Subcutaneous abdominal adipose tissue (tissue), 5 donors: ENCODE results near the gene NASP.

Experiments used
- H3K27ac ChIP-seq: one replicate; pipeline ENCODE4 v1.7.0; 2013; ENCODE audit warnings: low read depth, mild to moderate bottlenecking, inconsistent platforms, low read length, moderate library complexity
- H3K27me3 ChIP-seq, 5 donors: one replicate each; pipeline ENCODE4 v1.7.0; 2013; ENCODE audit warnings: low read length in 5 of 5, inconsistent platforms in 1 of 5; ENCODE audit not compliant: control insufficient read depth in 5 of 5, insufficient read depth in 4 of 5
- H3K36me3 ChIP-seq, 5 donors: one replicate each; pipeline ENCODE4 v1.7.0; 2013; ENCODE audit warnings: low read length in 5 of 5; ENCODE audit not compliant: control insufficient read depth in 5 of 5, insufficient read depth in 5 of 5
- H3K4me1 ChIP-seq, 5 donors: one replicate each; pipeline ENCODE4 v1.7.0; 2013; ENCODE audit warnings: low read length in 5 of 5, mild to moderate bottlenecking in 3 of 5, moderate library complexity in 1 of 5; ENCODE audit not compliant: control insufficient read depth in 5 of 5, insufficient read depth in 5 of 5
- H3K4me3 ChIP-seq, 5 donors: one replicate each; pipeline ENCODE4 v1.7.0; 2013; ENCODE audit warnings: low read length in 5 of 5, low read depth in 1 of 5
- H3K9ac ChIP-seq, 5 donors: one replicate each; pipeline ENCODE4 v1.7.0; 2013; ENCODE audit warnings: low read length in 5 of 5, mild to moderate bottlenecking in 4 of 5, moderate library complexity in 3 of 5
- H3K9me3 ChIP-seq, 5 donors: one replicate each; pipeline ENCODE4 v1.7.0; 2013; ENCODE audit warnings: low read length in 5 of 5; ENCODE audit not compliant: control insufficient read depth in 5 of 5
- donor health status: healthy.
- donor health status: healthy.
- donor health status: healthy.
- donor health status: healthy.
- donor health status: healthy.

NASP gene

GRCh38 chr1:45617618-45618017 is 33.8 kb downstream of the NASP start:
- H3K36me3 ChIP-seq = peaks cover 24 to 75% (median 60%) of the 10 kb centered on the region in 5 donors
- H3K9me3 ChIP-seq = no peaks in the 10 kb centered on the region
- peaks cover 5 to 39% (median 21%) of the 10 kb centered on the region in 5 donors for H3K4me1 ChIP-seq
- H3K4me3 ChIP-seq = no peak overlapping the region
- no peaks in the 10 kb centered on the region for H3K27me3 ChIP-seq
- H3K9ac ChIP-seq = no peak overlapping the region
- H3K27ac ChIP-seq = no peak overlapping the region

- Histone ChIP-seq H3K9ac (no peak overlapping the region), H3K36me3 (peaks cover 17 to 70% (median 48%) of the 10 kb centered on the region in 5 donors), H3K27me3 (no peaks in the 10 kb centered on the region), H3K4me1 (peaks cover 5 to 52% (median 34%) of the 10 kb centered on the region in 5 donors), H3K4me3 (no peak overlapping the region), H3K9me3 (no peaks in the 10 kb centered on the region), H3K27ac (peak overlapping the region; percentile 24)
Measured at GRCh38 chr1:45619149-45619921, 35.5 kb downstream of the NASP start.

GRCh38 chr1:45620588-45621500 is 37.0 kb downstream of the NASP start:
- H3K9me3 ChIP-seq = no peaks in the 10 kb centered on the region
- no peak overlapping the region for H3K4me3 ChIP-seq
- peak overlapping the region; percentile 46 for H3K27ac ChIP-seq
- H3K9ac ChIP-seq = no peak overlapping the region
- no peaks in the 10 kb centered on the region for H3K27me3 ChIP-seq
- peaks cover 9 to 62% (median 36%) of the 10 kb centered on the region in 5 donors for H3K36me3 ChIP-seq
- H3K4me1 ChIP-seq = peaks cover 5 to 52% (median 34%) of the 10 kb centered on the region in 5 donors

- peaks cover 5 to 59% (median 32%) of the 10 kb centered on the region in 5 donors for H3K36me3 ChIP-seq
- no peaks in the 10 kb centered on the region for H3K9me3 ChIP-seq
- H3K27me3 ChIP-seq = no peaks in the 10 kb centered on the region
- peaks cover 5 to 52% (median 34%) of the 10 kb centered on the region in 5 donors for H3K4me1 ChIP-seq
- no peak overlapping the region for H3K9ac ChIP-seq
- H3K4me3 ChIP-seq = peak overlapping the region in 1 of 5 donors; percentile 14
- H3K27ac ChIP-seq = peak overlapping the region; percentile 46
Measured at GRCh38 chr1:45621501-45621836, 37.6 kb downstream of the NASP start.

- H3K9me3 ChIP-seq = no peaks in the 10 kb centered on the region
- peak overlapping the region in 3 of 5 donors; percentile 43 to 60 (median 55) for H3K9ac ChIP-seq
- H3K27ac ChIP-seq = peak overlapping the region; percentile 46
- H3K36me3 ChIP-seq = peaks cover 3 to 55% (median 30%) of the 10 kb centered on the region in 5 donors
- peaks cover 5 to 52% (median 34%) of the 10 kb centered on the region in 5 donors for H3K4me1 ChIP-seq
- H3K27me3 ChIP-seq = no peaks in the 10 kb centered on the region
- peak overlapping the region; percentile 41 to 61 (median 57) for H3K4me3 ChIP-seq
Measured at GRCh38 chr1:45621895-45622523, 38.2 kb downstream of the NASP start.

- no peaks in the 10 kb centered on the region for H3K27me3 ChIP-seq
- peaks cover 5 to 52% (median 34%) of the 10 kb centered on the region in 5 donors for H3K4me1 ChIP-seq
- H3K27ac ChIP-seq = no peak overlapping the region
- peak overlapping the region in 4 of 5 donors; percentile 43 to 60 (median 55) for H3K9ac ChIP-seq
- peaks cover under 1 to 51% (median 25%) of the 10 kb centered on the region in 5 donors for H3K36me3 ChIP-seq
- H3K4me3 ChIP-seq = peak overlapping the region in 4 of 5 donors; percentile 41 to 61 (median 59)
- no peaks in the 10 kb centered on the region for H3K9me3 ChIP-seq
Measured at GRCh38 chr1:45622524-45623394, 38.9 kb downstream of the NASP start.

GRCh38 chr1:45623972-45624371 is 40.1 kb downstream of the NASP start, which contains the start of gene CCDC17:
Gene CCDC17 (minus strand): TSS chr1:45624054. CDS start chr1:45623909, 145 bp downstream.
- H3K9ac ChIP-seq = peak within 1 kb of the TSS in 3 of 5 donors; percentile 40 to 60 (median 55)
- no peaks in the 10 kb centered on the region for H3K27me3 ChIP-seq
- H3K27ac ChIP-seq = no peak within 1 kb of the TSS
- no peaks in the 10 kb centered on the region for H3K9me3 ChIP-seq
- peak within 1 kb of the TSS in 4 of 5 donors; percentile 41 to 61 (median 59) for H3K4me3 ChIP-seq
- peaks cover 7 to 53% (median 26%) of the 10 kb centered on the region in 5 donors for H3K36me3 ChIP-seq
- H3K4me1 ChIP-seq = peaks cover 5 to 52% (median 34%) of the 10 kb centered on the region in 5 donors

GRCh38 chr1:45629035-45629434 is 45.2 kb downstream of the NASP start:
- Histone ChIP-seq H3K4me3 (no peak overlapping the region), H3K9me3 (no peaks in the 10 kb centered on the region), H3K36me3 (peaks cover 37 to 74% (median 65%) of the 10 kb centered on the region in 5 donors), H3K4me1 (peaks cover 0 to 7% (median 0%) of the 10 kb centered on the region in 5 donors), H3K27ac (no peak overlapping the region), H3K27me3 (no peaks in the 10 kb centered on the region), H3K9ac (no peak overlapping the region)

- H3K36me3 ChIP-seq = peaks cover 44 to 86% (median 78%) of the 10 kb centered on the region in 5 donors
- H3K9me3 ChIP-seq = no peaks in the 10 kb centered on the region
- peaks cover 0 to 7% (median 0%) of the 10 kb centered on the region in 5 donors for H3K4me1 ChIP-seq
- no peak overlapping the region for H3K4me3 ChIP-seq
- no peak overlapping the region for H3K9ac ChIP-seq
- no peak overlapping the region for H3K27ac ChIP-seq
- no peaks in the 10 kb centered on the region for H3K27me3 ChIP-seq
Measured at GRCh38 chr1:45630429-45630828, 46.6 kb downstream of the NASP start.
